C4-2B (cell line): ENCODE measurements around the gene PCDHA6.

Experiments
- CTCF ChIP-seq: fragments of 450-650 bp; conservative IDR thresholded peaks from 2 replicates; pipeline ENCODE4 v1.5.1; 2017; ENCODE audit warnings: mild to moderate bottlenecking
- ZFX ChIP-seq: fragments of 450-650 bp; IDR thresholded peaks from 2 replicates; pipeline ENCODE4 v1.6.1; 2017

- TF ChIP-seq CTCF (no peak), ZFX (no peak)
Observed at GRCh38 chr5:140857177-140857986, 29.6 kb downstream of the PCDHA6 start.
